Head of caudate nucleus (tissue), 42 donors: ENCODE results near the gene KMT5C.

ENCODE experiments used
- DNase-seq, 42 donors: peaks; one replicate each; pipeline versions ENCODE4 v3.0.0 to v3.0.0-alpha.2; 2020 to 2021; ENCODE audit warnings: mixed read lengths in 7 of 42
- intact Hi-C: fragments of 100-400 bp; cut with DNase I; formaldehyde crosslinking; loops from one replicate; pipeline ENCODE4 v1.15.0; 2022

KMT5C gene

DNA sequence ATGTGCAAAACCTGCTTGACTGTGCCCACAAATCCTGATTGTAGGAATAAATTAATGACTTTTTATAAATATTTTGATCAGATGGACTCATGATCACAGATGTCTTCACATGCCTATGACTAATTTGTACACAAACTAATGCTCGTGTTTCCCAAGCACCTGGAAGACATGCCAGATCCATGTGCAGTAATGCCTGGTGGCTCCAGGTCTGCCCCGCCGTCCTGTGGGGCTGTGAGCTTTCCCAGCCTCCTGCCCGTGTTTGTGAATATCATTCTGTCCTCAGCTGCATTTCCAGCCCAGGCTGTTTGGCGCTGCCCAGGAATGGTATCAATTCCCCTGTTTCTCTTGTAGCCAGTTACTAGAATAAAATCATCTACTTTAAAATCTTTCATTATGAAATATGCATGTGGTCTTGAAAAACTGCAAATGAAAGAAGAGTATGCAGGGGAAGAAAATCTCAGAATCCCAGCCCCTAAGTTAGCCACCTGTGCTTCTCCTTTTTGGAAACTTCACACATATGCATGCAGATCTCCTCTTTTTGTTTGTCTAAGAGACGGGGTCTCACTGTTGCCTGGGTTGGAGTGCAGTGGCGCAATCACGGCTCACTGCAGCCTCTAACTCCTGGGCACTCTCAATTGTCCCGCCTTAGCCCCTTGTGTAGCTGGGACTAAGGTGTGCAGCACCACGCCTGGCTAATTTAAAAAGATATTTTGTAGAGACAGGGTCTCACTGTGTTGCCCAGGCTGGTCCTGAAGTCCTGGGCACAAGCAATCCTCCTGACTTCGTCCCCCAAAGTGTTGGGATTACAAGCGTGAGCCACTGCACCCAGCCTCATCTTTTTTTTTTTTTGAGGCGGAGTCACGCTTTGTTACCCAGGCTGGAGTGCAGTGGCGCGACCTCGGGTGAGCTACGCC, 52.3 kb downstream of the KMT5C start:
- DNase-seq: no peak
- intact Hi-C loops: no loop called here

- intact Hi-C loops: no loop called here
- no peak for DNase-seq
Measured at GRCh38 chr19:55392820-55393761, 53.4 kb downstream of the KMT5C start.
